ENCODE results near the gene CYP17A1. TPM values are rescaled to one million over a fixed set of nuclear protein-coding genes. Genes with fewer than 3 reads are reported as not detected.

The CYP17A1 gene
- polyA plus RNA-seq, 1 donor from 2014 or later, result not detected

DNA sequence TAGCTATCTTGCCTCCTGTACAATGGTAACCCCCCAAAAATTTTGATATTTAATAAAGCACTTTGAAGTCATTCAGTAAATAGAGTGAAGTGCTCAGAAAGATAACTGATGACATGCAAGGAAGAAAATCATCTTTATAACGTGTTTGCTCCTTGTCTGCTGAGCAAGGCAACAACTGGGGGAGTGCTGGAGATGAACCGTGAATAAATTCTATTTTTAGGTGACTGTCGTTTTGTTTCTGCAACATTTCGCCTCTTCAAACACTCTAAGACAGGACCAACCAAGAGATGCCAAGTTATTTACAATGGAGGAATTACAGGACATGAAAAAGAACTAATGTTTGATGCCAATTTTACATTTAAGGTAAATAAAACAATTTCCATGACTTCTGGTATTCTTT lies 41.4 kb upstream of the CYP17A1 start:
- TF ChIP-seq SMC3 (conservative IDR thresholded peaks at IDR 0.05; ENCODE audit: poor library complexity) (no peak), EP300 (conservative IDR thresholded peaks at IDR 0.05; ENCODE audit: poor library complexity, severe bottlenecking) (no peak), EZH2 (IDR thresholded peaks at IDR 0.05; ENCODE audit: borderline replicate concordance, insufficient read depth, low read length, poor library complexity, severe bottlenecking) (no peak), POLR2AphosphoS5 (IDR thresholded peaks at IDR 0.05) (no peak), TAF1 (IDR thresholded peaks at IDR 0.05; ENCODE audit: low read depth) (no peak), RAD21 (conservative IDR thresholded peaks at IDR 0.05) (no peak), MXI1 (conservative IDR thresholded peaks at IDR 0.05; ENCODE audit: poor library complexity, severe bottlenecking) (no peak)
- TF ChIP-seq, protein P1, sequence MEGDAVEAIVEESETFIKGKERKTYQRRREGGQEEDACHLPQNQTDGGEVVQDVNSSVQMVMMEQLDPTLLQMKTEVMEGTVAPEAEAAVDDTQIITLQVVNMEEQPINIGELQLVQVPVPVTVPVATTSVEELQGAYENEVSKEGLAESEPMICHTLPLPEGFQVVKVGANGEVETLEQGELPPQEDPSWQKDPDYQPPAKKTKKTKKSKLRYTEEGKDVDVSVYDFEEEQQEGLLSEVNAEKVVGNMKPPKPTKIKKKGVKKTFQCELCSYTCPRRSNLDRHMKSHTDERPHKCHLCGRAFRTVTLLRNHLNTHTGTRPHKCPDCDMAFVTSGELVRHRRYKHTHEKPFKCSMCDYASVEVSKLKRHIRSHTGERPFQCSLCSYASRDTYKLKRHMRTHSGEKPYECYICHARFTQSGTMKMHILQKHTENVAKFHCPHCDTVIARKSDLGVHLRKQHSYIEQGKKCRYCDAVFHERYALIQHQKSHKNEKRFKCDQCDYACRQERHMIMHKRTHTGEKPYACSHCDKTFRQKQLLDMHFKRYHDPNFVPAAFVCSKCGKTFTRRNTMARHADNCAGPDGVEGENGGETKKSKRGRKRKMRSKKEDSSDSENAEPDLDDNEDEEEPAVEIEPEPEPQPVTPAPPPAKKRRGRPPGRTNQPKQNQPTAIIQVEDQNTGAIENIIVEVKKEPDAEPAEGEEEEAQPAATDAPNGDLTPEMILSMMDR (IDR thresholded peaks at IDR 0.05; ENCODE audit: poor library complexity, severe bottlenecking), result no peak
- TF ChIP-seq, protein P2, sequence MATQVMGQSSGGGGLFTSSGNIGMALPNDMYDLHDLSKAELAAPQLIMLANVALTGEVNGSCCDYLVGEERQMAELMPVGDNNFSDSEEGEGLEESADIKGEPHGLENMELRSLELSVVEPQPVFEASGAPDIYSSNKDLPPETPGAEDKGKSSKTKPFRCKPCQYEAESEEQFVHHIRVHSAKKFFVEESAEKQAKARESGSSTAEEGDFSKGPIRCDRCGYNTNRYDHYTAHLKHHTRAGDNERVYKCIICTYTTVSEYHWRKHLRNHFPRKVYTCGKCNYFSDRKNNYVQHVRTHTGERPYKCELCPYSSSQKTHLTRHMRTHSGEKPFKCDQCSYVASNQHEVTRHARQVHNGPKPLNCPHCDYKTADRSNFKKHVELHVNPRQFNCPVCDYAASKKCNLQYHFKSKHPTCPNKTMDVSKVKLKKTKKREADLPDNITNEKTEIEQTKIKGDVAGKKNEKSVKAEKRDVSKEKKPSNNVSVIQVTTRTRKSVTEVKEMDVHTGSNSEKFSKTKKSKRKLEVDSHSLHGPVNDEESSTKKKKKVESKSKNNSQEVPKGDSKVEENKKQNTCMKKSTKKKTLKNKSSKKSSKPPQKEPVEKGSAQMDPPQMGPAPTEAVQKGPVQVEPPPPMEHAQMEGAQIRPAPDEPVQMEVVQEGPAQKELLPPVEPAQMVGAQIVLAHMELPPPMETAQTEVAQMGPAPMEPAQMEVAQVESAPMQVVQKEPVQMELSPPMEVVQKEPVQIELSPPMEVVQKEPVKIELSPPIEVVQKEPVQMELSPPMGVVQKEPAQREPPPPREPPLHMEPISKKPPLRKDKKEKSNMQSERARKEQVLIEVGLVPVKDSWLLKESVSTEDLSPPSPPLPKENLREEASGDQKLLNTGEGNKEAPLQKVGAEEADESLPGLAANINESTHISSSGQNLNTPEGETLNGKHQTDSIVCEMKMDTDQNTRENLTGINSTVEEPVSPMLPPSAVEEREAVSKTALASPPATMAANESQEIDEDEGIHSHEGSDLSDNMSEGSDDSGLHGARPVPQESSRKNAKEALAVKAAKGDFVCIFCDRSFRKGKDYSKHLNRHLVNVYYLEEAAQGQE (IDR thresholded peaks at IDR 0.05; ENCODE audit: borderline replicate concordance), result no peak
- no peaks in the 10 kb centered on the region for H3K9me3 ChIP-seq (ENCODE audit: low read length)

DNA sequence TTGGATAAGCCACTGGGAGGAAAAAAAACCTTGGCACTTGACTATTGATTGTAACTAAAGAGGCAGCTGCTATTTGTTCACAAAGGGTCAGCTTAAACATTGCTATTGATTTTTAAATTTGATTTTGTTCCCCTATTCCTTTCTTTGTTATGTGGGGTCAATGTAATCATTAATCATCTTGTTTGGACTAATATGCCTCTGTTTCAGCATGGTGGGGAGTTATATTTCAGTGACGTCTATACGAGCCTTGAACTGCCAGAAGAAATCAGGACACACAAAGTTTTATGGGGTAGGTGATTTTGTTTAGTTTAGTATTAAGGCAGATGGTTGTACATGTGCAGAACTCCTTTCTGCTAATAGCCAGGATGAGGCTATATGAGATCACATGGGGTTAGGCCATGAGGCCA lies 39.5 kb upstream of the CYP17A1 start:
- H3K36me3 ChIP-seq (ENCODE audit: insufficient read depth, low read length), result no peaks in the 10 kb centered on the region
- TF ChIP-seq EZH2 (IDR thresholded peaks at IDR 0.05; ENCODE audit: borderline replicate concordance, insufficient read depth, low read length, poor library complexity, severe bottlenecking) (no peak), SMC3 (conservative IDR thresholded peaks at IDR 0.05; ENCODE audit: poor library complexity) (no peak), POLR2AphosphoS5 (IDR thresholded peaks at IDR 0.05) (no peak), EP300 (conservative IDR thresholded peaks at IDR 0.05; ENCODE audit: poor library complexity, severe bottlenecking) (no peak), RAD21 (conservative IDR thresholded peaks at IDR 0.05) (no peak), MXI1 (conservative IDR thresholded peaks at IDR 0.05; ENCODE audit: poor library complexity, severe bottlenecking) (no peak), TAF1 (IDR thresholded peaks at IDR 0.05; ENCODE audit: low read depth) (no peak)
- TF ChIP-seq, protein P2 (IDR thresholded peaks at IDR 0.05; ENCODE audit: borderline replicate concordance), result no peak
- TF ChIP-seq, protein P1 (IDR thresholded peaks at IDR 0.05; ENCODE audit: poor library complexity, severe bottlenecking), result no peak
- H3K4me3 ChIP-seq (ENCODE audit: low read length), result no peak overlapping the region
- H2AFZ ChIP-seq (ENCODE audit: low read depth, low read length), result no peak overlapping the region
- H3K27ac ChIP-seq (ENCODE audit: low read length), result no peak overlapping the region
- no peaks in the 10 kb centered on the region for H3K79me2 ChIP-seq (replicated peaks; ENCODE audit: insufficient read depth, low read length)
- no peaks in the 10 kb centered on the region for H3K27me3 ChIP-seq (ENCODE audit: insufficient read depth, low read depth, low read length)
- H3K4me2 ChIP-seq (ENCODE audit: low read length), result no peak overlapping the region
- no peak overlapping the region for H3K9ac ChIP-seq (ENCODE audit: low read length)
- no peaks in the 10 kb centered on the region for H3K9me3 ChIP-seq (ENCODE audit: low read length)
- no peaks in the 10 kb centered on the region for H4K20me1 ChIP-seq (ENCODE audit: insufficient read depth)
- no peaks in the 10 kb centered on the region for H3K9me2 ChIP-seq (ENCODE audit: insufficient read depth, low read length)
- no peaks in the 10 kb centered on the region for H3F3A ChIP-seq (ENCODE audit: insufficient read depth, low read length, poor library complexity, severe bottlenecking)

More for the DNA sequence above, 41.4 kb upstream of the CYP17A1 start:
- Histone ChIP-seq H3K4me2 (ENCODE audit: low read length) (no peak overlapping the region), H3K27me3 (ENCODE audit: insufficient read depth, low read depth, low read length) (no peaks in the 10 kb centered on the region), H2AFZ (ENCODE audit: low read depth, low read length) (no peak overlapping the region), H3K9me2 (ENCODE audit: insufficient read depth, low read length) (no peaks in the 10 kb centered on the region), H3K4me3 (ENCODE audit: low read length) (no peak overlapping the region), H3K36me3 (ENCODE audit: insufficient read depth, low read length) (no peaks in the 10 kb centered on the region), H3F3A (ENCODE audit: insufficient read depth, low read length, poor library complexity, severe bottlenecking) (no peaks in the 10 kb centered on the region), H3K27ac (ENCODE audit: low read length) (no peak overlapping the region), H3K9ac (ENCODE audit: low read length) (no peak overlapping the region), H4K20me1 (ENCODE audit: insufficient read depth) (no peaks in the 10 kb centered on the region), H3K79me2 (replicated peaks; ENCODE audit: insufficient read depth, low read length) (no peaks in the 10 kb centered on the region)

Measured in neural cell (in vitro differentiated cells).